Mesenteric fat pad (tissue), 1 donor: Measurements from ENCODE around the gene GRIK1. TPM values are rescaled to one million over a fixed set of nuclear protein-coding genes. Genes with fewer than 3 reads are reported as not detected.

ENCODE experiments used
- DNase-seq: peaks from one replicate; pipeline ENCODE4 v3.0.0-alpha.2; 2020; ENCODE audit warnings: low spot score
- total RNA-seq: library from RNA; stranded (reverse); fragmentation: NEBNext Ultra II Directional; extraction: Animal tissue kit (Norgen Biotek cat#: 25700); gene quantifications from one replicate; pipeline ENCODE4 v1.2.1, GENCODE V29; 2021
- donor health status: DM: yes; HTN: yes; CAD: no.

The GRIK1 gene
- total RNA-seq, 1 donor from 2014 or later, result 0.16 TPM

DNA sequence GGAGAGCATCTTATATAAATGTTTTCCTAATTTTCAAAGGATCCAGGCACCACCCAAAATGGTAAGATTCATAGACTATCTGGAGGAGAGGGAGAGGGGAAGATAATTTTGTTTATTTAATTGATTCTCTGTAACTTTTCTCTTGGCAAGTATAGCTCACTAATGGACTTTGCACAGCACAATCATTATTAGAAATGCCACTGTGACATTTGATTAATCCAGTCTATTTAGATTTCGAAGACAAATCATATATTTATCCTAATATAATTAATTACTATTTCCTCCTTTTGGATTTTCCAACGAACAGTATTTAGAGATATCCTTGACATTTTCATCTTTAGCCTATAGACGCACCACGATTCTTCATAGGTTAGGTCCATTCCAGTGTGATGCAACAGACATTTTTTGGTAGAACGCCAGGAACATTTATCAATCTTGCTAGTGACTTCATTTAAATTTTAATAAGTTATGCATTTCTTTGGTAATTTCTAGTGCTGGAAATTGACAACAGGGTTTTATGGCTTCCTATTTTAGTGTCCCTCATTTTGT is 152.4 kb downstream of the GRIK1 start:
- no peak for DNase-seq

DNA sequence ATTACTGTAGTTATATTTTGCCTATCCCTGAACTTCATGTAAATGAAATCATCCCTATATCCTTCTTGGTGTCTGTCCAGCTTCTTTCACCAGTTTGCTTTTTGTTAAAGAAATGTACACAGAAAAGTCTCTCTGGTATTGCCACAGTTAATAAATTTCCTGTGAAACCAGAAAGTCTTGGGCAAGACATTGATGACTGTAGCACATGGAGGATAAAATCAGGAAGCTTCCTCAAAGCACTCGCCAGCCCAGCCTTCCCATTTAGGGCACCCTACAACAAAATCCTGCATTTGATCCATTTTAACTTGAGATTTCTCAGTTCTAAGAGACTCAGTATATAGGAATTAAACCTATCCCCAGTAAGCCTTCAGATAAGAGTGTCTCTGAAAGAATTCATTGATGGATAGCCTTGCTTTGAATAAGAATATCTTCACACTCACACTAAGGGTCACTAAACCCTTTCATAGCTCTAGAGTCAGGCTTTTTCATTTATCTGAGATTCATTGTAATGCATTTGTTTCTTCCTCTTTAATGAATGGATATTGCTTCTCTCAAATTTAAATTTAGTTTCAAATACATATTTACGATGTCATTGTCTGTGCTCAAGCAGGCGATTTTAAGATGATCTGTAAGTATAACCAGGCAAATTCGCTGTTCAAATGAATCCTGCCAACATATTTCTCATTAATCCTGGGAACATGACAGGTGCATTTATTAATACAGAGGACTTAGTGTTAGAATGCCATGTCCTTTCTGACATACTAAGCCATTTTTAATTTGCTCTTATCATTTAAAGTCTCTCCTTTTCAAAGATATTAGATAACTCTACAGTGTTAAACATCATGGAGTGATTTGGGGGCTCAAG is 153.1 kb downstream of the GRIK1 start:
- no peak for DNase-seq

DNA sequence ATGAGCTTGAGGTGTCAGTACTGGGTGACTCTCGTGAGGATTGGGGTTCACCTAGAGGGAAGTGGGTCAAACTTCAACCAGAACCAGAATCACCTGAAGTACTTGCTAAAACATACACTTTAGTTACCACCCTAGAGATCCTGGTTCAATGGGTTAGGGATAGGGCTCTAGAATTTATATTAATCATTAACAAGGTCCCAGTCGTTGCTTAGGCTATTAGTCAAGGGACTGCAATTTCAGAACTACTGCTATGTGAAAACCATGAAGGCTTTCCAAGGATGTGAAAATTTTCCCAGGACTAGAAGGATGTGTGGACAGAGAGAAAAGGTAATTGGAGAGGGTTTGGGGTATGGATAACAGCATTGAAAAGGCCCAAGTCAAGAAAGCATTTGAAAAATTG is 162.6 kb downstream of the GRIK1 start:
- no peak for DNase-seq

DNA sequence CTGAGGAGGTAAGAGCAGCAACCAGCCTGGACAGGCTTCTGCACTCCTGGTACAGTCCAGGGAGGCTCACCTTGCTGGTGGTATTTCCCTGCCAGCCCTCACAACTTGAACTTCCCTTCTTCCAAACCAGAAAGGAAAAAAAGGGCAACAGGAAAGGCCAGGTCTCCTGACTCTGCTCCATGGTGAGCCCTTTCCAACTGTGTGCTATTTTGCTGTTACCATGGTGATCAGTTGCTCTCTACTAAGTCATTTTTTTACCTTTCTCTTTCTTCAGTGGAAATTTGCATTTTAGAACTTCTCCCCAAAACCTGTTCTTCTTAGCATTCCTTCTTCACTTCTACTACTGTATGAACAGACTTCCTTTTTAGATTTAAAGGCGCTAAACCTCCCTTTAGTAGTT is 164.3 kb downstream of the GRIK1 start:
- no peak for DNase-seq

DNA sequence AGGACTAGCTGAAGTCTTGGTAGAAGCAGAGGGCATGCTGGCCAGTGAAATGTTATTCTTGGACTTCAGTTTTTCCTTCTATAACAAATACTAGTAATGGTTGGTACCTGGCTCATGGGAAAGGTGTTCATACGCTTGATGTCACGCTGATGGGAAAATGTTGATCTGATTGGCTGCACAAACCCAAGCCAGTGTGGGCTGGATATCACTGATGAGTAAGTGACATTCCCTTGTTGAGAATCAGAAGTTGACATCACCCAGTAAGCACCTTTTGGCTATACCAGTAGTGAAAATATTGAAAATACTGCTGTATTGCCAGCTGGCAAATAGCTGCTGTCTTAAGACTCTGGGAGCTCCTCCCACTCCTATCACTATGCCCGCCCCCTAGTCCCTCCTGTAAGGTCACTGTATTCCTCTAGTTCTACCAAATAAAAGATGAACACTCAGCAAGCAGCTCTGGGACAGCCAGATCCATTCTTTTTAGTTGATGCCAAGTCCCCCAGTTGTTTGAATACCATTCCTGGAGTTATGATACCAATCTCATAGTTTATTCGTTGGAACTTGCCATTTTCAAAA is 168.2 kb downstream of the GRIK1 start:
- DNase-seq, result no peak

DNA sequence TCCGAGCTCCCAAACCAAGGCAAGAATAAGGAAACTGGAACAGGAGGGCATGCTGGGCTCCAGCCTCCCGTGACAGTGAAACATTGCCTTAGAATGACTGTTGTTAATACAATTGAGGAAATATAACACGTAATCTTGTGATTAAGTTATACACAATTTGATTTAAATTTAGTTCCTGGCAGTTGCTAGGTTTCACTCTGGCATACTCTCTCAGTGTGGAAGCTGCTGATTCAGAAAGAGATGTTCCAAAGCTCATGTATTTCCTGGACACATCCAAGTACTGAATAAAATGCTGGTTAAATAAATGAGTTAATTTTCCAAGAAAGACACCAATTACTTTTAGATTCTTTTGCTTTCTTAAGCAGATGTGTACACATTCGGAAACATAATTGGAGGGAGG is 176.1 kb downstream of the GRIK1 start:
- DNase-seq, result no peak

DNA sequence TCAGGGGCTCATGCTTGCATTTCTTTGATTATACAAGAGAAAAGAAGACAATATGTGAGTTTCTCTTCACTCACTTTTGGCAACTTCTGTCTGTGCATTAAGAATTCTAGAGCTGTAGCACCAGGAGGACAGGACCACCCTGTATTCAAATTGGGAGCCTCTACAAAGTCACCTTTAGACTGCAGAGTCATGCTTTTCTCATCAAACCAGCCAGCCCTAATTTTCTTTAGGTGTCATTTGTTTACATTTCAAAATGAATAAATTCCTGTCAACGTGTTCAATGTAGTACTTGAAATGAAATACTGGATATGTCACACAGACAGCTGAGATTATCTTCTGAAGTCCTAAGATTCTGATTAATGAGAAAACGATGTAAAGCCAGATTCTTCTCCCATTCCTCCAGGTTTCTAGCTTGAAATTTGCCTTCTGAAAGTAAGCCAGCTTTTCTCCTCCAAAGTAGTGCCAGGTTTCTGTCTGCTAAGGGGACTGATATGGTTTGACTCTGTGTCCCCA is 177.2 kb downstream of the GRIK1 start:
- DNase-seq, result no peak

DNA sequence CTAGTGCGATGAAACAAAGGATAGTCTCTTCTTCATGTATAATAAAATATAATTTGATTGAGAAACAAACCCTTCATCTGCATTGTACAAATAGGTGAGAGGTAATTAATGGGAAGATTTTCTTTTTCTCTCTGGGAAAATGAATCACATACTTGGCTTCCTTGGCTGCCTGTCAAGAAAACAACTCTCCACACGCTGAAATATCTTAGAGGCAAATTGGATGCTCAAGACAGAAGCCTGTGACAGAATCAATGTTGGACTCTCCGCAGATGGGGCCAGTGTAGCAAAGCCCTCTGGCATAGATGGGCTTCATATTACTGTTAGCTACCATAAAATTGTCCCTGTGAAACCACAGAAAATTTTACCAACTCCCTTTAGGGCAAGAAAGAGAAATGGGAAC is 186.6 kb downstream of the GRIK1 start:
- DNase-seq, result no peak

DNA sequence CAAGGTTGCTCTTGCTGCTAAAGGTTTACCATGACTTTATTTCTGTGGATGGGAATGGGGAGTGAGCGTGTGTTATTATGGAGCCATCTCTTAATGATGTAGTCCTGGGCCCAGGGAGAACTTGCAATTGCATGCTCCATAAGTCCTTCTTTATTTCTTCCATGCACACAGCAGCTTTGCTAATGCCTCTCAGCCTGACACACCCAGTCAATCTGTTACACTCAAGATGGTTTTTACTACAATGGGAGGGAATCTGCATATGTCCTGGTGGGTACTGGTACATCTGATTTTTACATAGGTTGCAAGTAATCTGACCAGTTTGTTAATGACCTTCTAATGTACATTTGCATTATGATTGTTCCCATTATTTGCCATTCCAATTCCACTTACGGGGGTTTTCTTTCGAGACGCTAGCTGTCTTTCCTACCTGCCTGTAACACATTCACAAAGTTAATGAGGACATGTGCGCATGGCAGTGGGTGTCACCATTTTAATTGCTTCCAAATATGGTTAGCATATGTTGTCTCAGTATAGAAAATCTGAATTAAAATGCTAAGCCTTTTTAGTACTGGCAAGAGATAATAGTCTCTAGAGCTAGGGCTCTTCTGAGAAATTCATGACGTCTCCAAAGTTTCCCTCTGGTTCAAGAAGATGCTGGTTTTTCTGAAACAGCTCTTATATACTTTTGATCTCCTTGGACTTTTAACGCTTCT is 188.2 kb downstream of the GRIK1 start:
- no peak for DNase-seq

DNA sequence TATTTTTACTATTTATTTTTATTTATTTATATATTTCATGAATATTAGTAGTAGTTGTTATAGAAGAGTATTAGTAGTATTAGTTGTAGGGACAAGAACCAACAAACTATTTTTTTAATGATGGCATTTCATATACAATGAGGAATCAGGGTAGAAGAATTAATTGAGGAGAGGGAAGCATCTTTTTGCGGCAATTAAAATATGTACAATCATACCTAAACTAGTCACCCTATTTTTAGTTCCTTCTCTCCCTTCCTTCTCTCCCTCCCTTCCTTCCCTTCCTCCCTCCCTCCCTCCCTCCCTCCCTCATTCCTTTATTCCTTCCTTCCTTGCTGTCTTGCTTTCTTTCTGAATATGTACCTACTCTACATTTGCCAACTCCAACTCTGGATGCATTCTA is 189.8 kb downstream of the GRIK1 start:
- no peak for DNase-seq

DNA sequence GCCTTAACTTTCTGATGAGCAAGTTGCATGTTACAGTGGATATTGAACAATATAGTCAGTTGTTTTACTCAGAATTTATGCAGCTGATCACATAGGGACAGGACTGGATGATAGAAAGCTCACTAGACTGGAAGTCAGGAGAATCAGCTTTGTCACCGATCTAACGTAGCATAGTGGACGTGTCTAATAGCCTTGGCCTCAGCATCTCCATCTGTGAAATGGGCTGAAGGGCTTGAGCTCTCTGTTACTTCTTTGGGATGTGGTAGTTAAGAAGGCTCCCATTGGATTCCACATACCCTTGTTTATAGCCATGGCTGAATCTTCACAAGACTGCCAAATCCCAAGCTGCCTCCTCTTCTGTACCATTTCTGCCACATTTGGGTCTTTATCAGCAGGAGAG is 190.6 kb downstream of the GRIK1 start:
- DNase-seq, result no peak

DNA sequence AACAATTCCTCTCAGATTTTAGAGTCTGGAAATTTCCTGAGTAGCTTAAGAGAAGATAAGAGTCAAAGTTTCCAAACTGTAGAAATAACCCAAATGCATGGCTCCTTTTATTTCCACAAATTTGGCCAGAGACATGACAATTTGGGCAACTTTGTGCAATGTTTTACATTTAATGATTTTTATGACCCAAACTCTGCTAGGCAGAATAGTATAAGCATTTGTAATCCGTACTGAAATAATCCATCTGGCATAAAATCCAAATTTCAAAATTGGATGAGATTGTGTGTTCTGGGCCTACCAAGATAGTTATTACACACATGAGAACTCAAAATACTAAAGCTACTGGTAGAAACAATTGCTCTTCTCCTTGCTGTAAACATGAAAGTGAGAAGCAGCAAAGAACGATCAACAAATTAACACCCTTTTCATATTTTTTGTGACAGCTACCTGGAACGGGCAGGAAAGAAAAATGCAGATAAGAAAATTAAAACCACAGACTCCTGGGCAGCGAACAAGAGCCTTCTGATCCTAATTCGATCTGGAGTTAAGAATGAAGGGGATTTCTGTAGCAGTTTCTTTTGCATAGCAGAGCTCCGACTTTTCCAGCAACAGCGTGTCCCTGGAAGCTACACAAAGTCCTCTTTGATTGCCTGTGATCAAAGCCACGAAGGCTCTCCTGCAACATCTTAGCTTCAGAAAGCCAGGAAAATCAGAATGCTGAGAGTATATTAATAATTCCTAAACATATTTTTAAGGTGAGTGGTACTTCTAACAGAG is 191.2 kb downstream of the GRIK1 start:
- DNase-seq, result no peak

DNA sequence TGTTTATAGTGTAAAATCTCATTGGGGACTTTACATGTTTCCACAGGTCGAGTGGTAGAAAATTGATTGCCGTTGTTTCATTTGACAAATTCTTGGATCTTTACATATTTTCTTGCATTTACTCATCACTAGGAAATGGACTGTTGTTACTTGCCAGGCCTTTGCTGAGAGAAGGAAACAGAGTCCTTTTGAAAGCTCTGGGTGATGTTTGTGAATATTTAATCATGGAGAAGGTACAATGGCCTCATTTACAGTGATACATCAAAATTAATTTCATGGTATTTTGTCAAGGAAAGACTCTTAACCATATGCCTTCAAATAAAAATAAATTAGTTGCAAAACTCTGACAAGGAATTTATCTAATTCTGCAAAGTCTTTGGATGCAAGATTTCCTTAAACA is 198.0 kb downstream of the GRIK1 start:
- no peak for DNase-seq

DNA sequence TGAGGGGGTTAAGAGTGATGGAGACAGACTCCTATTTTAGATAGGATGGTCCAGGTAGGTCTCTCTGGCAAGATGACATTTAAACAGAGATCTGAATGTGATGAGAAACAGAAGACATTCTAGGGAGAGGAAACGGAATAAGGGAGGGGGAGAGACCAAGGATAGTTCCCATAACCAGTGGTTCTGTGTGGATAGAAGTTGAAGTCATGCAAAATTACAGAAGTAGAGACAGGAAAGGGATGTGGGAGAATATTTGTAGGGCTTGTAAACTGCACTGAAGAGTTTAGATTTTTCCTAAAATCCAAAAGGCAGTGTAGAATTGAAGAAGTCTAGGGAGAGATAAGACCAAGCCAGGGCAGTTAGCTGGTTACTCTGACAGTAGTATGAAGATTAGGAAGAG is 200.6 kb downstream of the GRIK1 start:
- no peak for DNase-seq

DNA sequence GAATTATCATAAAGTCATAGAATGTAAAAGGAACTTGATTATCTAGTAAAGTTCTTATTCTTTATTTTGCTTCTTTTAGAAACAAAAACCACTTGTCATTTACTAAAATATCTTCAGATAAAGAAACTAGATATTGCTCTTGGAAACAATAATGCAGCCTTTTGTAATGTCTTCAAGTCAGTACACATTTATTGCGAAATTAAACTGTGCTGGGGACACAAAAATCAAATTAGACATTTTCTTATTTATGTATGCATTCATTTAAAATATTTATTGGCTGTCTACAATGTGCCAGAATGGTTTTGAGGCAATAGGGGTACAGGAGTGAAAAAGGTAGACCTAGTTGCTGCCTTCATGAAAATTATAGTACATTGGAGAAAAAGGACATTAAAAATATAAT is 201.1 kb downstream of the GRIK1 start:
- DNase-seq, result no peak

DNA sequence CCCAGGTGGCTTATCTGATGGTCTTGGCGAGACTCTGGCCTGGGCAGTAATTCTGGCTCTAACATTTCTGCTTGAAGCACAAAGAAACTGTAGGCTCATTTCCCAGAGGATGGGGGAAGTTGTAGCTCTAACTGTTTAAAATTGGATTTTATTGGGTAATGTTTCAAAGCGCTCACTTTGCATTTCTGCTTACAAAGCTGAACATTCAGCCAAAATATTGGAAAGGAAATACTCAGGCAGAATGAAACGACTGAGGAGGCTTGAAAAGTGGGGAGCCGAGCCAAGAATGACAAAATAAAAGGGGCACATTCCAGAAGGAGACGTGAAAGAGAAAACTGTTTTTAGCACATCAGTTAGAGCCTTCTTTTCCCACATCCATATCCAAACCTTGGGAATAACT is 202.6 kb downstream of the GRIK1 start:
- no peak for DNase-seq

DNA sequence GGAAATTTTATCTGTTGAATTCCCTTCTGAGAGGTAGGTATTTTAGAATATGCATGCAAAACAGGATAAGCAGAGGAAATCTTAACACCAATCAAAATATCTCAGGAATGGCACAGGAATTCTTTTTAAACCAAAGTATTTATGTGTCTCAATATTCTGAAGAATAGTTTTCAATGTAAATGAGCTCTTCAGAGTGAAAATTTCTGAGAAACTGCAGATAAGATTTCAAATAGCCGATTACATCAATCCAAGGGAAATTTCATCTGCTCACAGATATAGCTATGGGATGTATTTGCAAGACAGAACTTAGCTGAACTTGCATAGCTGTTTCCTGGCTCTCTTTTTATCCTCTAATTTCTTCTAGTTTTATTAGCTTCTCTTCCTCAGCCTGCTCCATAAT is 209.5 kb downstream of the GRIK1 start:
- no peak for DNase-seq

DNA sequence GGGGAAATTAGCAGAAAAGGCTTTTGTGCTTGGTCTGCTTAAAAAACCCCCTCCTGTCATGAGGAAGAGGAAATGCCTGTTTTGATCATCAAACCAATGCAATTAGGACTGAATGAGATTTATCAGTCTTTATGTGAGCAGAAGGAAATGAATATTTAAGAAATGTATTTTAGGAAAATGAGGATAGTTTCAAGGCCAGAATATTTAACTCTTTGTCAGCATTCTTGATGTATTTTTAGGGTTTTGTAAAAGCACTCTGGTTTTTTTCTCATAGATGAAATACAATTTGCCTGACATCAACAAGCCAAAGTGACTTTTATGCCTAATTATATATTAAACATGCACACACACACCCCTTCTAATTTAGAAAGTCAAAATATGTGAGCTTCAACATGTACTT is 213.8 kb downstream of the GRIK1 start:
- no peak for DNase-seq

DNA sequence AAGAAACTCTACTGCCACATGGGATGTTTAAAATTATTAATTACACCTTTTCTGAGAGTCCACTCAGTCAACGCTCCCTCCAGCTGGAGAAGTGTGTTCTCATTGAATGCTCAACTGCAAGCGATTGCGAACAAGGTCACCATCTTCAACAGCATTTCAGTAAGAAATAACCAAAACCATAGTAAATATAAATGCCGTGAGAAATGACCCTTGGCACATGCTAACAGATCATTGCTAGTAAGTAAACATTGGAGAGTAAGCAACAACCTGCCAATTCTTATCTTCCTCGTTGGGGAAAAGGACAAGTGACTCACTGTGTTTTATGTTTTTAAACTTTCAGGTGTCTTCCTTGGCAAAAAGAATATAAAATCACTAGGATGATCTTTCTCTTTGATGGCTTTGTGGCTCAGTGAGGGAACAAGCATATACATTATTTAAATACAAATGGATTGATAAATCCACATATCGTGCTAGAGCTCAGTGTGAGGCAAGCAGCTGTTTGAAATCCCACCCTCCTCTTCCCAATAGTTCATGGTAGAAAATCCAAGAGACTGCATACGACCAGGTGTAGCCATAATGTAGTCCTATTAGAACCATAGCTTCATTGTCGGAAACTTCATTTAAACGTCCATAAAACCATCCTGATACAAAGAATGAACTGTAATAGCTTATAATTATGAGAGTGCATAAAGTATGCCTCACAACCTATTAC is 214.6 kb downstream of the GRIK1 start:
- DNase-seq, result no peak

DNA sequence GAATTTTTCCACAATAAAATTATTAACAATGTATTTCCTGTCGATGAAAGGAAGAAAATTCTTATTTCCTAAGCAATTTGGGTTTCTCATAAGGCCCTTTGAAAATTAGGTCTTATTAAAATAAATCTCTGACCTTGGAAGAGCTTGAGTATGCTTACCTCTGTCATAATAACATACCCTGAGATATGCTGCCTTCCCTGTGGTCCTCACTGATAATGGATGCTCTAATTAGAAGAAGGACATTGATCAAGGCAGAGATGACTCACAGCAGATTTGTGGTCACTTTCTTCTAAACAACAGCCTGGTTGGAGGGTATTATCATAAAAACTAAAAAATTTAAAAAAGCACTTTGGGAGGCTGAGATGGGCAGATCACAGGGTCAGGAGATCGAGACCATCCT is 217.8 kb downstream of the GRIK1 start:
- no peak for DNase-seq

DNA sequence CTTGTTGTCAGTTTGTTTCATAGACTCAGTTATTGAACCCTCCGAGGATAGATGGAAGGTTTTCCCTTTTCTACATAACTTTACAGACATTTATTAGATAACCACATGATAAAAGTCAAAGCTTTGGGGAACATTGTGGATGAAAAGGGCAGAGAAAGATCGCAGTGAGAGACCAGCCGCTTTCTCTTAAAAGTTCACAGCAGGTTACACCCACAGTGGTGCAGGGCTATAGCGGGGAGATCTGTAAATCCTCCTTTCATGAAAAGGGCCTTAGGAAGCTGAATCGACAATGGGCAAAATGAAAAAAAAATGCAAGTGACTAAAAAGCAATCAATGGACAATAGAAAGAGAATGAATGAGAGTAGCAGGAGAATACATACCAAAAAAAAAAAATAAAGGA is 218.6 kb downstream of the GRIK1 start:
- no peak for DNase-seq
